MG63 (cell line): ENCODE measurements around the gene MAST1. TPM values are rescaled to one million over a fixed set of nuclear protein-coding genes. Genes with fewer than 3 reads are reported as not detected.
A peak's percentile ranks its signal among the peaks of the same experiment; 100 is the strongest.

Experiments used
- DNase-seq: peaks from one replicate; pipeline ENCODE4 v3.0.0-alpha.2; 2020
- H3K27me3 ChIP-seq: fragments of 250-450 bp; sonication (Bioruptor Pico); 2 replicates; pipeline ENCODE4 v1.5.1; 2020; ENCODE audit warnings: mild to moderate bottlenecking, moderate library complexity
- H3K36me3 ChIP-seq: fragments of 250-450 bp; sonication (Bioruptor Pico); 2 replicates; pipeline ENCODE4 v1.5.1; 2020; ENCODE audit warnings: mild to moderate bottlenecking, moderate library complexity
- H3K4me3 ChIP-seq: fragments of 250-450 bp; sonication (Bioruptor Pico); 2 replicates; pipeline ENCODE4 v1.5.1; 2020; ENCODE audit warnings: mild to moderate bottlenecking, moderate library complexity
- H3K9me3 ChIP-seq: fragments of 250-450 bp; sonication (Bioruptor Pico); 2 replicates; pipeline ENCODE4 v1.5.1; 2020; ENCODE audit warnings: mild to moderate bottlenecking, moderate library complexity
- total RNA-seq: library from RNA; depleted of rRNA; stranded (reverse); fragments of >200 nt; shearing (Covaris generic); gene quantifications from 2 replicates; pipeline ENCODE4 v1.2.3, GENCODE V29; 2014; ENCODE audit warnings: low replicate concordance; rRNA removed

The MAST1 gene
- 3.4 and 9.8 TPM in 2 replicates for total RNA-seq

DNA sequence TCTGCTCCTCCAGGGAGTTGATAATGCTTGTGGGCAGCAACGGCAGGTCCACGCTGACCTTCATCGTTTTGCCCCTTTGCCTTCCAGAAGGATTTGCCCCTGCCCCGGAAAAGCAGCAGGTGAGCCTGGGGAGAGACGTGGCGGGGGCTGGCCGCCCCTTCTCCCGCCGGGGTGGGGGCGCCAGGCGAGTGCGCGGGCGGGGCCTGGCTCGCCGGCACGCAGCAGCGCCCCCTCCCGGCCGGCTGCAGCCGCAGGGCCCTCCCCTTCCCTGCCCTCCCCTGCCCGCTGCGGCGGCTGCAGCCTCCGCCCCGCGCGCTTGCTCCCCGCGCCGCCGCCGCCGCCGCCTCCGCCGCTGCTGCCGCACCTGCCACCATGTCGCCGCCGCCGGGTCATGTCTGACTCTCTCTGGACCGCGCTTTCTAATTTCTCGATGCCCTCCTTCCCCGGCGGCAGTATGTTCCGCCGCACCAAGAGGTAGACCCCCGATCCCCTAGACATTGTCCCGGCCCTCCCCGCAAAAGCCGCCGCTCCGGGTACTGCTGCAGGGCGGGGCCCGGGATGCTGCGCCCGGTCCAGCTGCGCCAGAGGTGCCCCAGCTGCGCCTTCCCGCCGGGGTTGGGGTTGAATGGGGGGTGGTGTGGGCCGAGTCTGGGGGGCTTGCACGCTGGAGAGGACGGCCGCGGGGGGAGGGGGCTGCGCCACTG is at the start of gene MAST1:
Gene MAST1, plus strand, starts transcription at position 334 of the 704 bp plus-strand sequence. Its CDS starts 58 bp downstream, at position 392.
- Histone ChIP-seq H3K9me3 (no peaks in the 10 kb centered on the region), H3K36me3 (no peaks in the 10 kb centered on the region), H3K4me3 (peak within 1 kb of the TSS; percentile 51), H3K27me3 (peaks cover 56% of the 10 kb centered on the region)
- DNase-seq: peak; percentile 75

DNA sequence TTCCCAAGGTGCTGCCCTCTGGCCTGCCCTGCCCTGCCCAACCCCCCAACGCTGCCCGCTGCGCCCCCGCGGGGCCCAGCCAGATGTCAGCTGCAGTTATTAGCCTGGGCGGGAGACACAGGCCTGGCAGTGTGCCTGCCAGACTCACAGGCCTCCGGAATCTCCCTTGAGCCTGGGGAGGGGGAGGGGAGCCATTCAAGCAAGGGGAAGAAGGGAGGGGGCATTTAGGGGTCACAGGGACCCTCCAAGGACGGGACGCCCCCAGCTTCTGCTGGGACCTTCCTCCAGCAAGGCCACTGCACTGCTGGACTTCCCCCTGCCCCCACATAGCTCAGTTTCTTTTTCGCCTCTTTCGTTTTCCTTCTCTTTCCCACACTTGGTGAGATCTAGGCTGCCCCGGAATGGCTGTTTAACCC is 49.6 kb upstream of the MAST1 start:
- Histone ChIP-seq H3K4me3 (peak overlapping the region; percentile 37), H3K36me3 (peaks cover 16% of the 10 kb centered on the region), H3K27me3 (no peaks in the 10 kb centered on the region), H3K9me3 (no peaks in the 10 kb centered on the region)
- DNase-seq: peak; percentile 96

DNA sequence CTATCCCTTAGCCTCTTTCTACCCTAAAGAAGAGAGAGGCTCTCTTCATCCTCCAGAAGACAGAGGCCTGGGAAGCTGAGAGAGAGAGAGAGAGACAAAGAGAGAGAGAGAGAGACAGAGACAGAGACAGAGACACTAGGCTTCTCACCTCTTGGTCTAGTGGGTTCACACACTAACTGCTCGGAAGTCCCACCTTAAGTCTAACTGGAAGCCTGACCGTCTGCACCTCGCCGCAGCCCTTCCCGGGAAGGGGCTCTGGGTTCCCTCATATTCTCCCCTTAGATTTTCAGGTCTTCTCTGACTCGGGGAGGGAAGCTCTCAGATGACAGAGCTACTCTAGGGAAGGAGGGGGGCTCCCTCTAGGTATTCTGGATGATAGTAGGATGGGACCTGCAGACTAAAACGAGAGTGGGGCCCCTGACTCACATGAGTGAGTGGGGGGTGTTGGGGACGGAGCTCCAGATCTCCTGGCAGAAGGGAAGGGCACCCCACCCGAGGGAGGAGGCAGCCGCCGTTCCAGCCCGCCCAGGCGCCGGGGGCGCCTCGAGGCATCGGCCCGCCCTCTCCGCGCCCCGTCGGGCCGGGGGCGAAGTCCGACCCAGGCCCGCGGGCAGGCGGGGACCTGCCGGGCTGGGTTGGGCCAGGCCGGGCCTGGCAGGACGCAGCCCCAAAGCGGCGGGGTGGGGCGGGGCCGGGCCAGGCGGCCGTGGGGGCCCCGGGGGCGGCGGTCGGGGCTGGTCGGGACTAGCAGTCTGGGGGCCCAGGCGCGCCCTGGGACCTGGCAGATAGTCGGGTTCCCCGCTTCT is 49.0 kb upstream of the MAST1 start:
- Histone ChIP-seq H3K36me3 (peaks cover 16% of the 10 kb centered on the region), H3K9me3 (no peaks in the 10 kb centered on the region), H3K4me3 (peak overlapping the region; percentile 89), H3K27me3 (no peaks in the 10 kb centered on the region)
- DNase-seq: no peak

DNA sequence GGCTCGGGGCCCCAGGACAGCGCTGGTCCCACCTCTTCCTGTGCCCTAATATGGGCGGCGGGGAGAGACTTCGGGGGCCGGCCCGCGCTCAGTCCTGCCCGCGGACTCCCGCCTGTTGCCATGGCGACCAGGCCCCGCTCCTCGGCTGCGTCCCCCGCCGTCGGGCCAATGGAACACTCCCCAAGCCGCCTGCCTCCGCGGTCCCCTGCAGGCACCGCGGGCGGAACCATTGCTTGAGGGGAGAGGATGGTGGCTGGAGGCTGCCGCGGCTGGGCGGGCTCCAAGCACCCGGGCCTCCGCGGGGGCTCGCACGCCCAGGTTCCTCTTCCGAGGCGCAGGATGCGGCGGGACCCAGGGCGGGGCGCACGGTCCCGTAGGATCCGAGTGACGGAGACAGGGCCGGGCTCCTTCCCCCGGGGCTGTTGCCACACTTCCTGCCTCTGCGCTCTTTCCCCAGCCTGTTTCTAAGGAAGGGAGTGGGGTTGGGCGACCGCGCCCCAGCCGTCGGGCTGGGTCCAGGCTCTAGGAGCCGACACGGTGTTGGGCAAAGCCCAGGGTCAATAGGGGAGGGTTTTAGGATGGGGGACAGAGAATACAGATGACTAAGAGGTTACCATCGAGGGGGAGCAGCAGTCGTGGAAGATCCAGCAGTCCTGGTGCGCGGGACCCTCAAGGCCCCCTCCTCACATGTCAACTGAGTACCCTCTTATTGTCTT is 48.3 kb upstream of the MAST1 start:
- no peaks in the 10 kb centered on the region for H3K9me3 ChIP-seq
- DNase-seq: peak; percentile 100
- H3K36me3 ChIP-seq: peaks cover 16% of the 10 kb centered on the region
- H3K27me3 ChIP-seq: no peaks in the 10 kb centered on the region
- peak overlapping the region; percentile 89 for H3K4me3 ChIP-seq

GRCh38 chr19:12790628-12791344 is 47.5 kb upstream of the MAST1 start:
- peaks cover 16% of the 10 kb centered on the region for H3K36me3 ChIP-seq
- H3K9me3 ChIP-seq: no peaks in the 10 kb centered on the region
- no peaks in the 10 kb centered on the region for H3K27me3 ChIP-seq
- peak overlapping the region; percentile 89 for H3K4me3 ChIP-seq
- no peak for DNase-seq

DNA sequence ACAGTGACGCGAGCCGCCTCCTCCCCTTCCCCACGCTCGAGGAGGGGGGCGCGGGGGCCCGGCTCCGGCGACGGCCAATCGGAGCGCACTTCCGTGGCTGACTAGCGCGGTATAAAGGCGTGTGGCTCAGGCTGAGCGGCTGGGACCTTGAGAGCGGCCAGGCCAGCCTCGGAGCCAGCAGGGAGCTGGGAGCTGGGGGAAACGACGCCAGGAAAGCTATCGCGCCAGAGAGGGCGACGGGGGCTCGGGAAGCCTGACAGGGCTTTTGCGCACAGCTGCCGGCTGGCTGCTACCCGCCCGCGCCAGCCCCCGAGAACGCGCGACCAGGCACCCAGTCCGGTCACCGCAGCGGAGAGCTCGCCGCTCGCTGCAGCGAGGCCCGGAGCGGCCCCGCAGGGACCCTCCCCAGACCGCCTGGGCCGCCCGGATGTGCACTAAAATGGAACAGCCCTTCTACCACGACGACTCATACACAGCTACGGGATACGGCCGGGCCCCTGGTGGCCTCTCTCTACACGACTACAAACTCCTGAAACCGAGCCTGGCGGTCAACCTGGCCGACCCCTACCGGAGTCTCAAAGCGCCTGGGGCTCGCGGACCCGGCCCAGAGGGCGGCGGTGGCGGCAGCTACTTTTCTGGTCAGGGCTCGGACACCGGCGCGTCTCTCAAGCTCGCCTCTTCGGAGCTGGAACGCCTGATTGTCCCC is 46.8 kb upstream of the MAST1 start, which contains the start of gene JUNB:
Gene JUNB, plus strand, starts transcription at position 142 of the 706 bp plus-strand sequence. Its CDS starts 286 bp downstream, at position 428.
- no peaks in the 10 kb centered on the region for H3K9me3 ChIP-seq
- peaks cover 16% of the 10 kb centered on the region for H3K36me3 ChIP-seq
- H3K27me3 ChIP-seq: no peaks in the 10 kb centered on the region
- H3K4me3 ChIP-seq: peak within 1 kb of the TSS; percentile 89
- peak; percentile 100 for DNase-seq

DNA sequence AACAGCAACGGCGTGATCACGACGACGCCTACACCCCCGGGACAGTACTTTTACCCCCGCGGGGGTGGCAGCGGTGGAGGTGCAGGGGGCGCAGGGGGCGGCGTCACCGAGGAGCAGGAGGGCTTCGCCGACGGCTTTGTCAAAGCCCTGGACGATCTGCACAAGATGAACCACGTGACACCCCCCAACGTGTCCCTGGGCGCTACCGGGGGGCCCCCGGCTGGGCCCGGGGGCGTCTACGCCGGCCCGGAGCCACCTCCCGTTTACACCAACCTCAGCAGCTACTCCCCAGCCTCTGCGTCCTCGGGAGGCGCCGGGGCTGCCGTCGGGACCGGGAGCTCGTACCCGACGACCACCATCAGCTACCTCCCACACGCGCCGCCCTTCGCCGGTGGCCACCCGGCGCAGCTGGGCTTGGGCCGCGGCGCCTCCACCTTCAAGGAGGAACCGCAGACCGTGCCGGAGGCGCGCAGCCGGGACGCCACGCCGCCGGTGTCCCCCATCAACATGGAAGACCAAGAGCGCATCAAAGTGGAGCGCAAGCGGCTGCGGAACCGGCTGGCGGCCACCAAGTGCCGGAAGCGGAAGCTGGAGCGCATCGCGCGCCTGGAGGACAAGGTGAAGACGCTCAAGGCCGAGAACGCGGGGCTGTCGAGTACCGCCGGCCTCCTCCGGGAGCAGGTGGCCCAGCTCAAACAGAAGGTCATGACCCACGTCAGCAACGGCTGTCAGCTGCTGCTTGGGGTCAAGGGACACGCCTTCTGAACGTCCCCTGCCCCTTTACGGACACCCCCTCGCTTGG is 46.1 kb upstream of the MAST1 start:
- Histone ChIP-seq H3K4me3 (peak overlapping the region; percentile 89), H3K27me3 (no peaks in the 10 kb centered on the region), H3K9me3 (no peaks in the 10 kb centered on the region), H3K36me3 (peaks cover 16% of the 10 kb centered on the region)
- DNase-seq: peak; percentile 85

DNA sequence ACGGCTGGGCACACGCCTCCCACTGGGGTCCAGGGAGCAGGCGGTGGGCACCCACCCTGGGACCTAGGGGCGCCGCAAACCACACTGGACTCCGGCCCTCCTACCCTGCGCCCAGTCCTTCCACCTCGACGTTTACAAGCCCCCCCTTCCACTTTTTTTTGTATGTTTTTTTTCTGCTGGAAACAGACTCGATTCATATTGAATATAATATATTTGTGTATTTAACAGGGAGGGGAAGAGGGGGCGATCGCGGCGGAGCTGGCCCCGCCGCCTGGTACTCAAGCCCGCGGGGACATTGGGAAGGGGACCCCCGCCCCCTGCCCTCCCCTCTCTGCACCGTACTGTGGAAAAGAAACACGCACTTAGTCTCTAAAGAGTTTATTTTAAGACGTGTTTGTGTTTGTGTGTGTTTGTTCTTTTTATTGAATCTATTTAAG is 45.4 kb upstream of the MAST1 start:
- Histone ChIP-seq H3K4me3 (peak overlapping the region; percentile 89), H3K27me3 (no peaks in the 10 kb centered on the region), H3K9me3 (no peaks in the 10 kb centered on the region), H3K36me3 (peaks cover 16% of the 10 kb centered on the region)
- DNase-seq: no peak

- Histone ChIP-seq H3K36me3 (peaks cover 16% of the 10 kb centered on the region), H3K4me3 (peak overlapping the region; percentile 89), H3K9me3 (no peaks in the 10 kb centered on the region), H3K27me3 (no peaks in the 10 kb centered on the region)
- peak; percentile 100 for DNase-seq
Measured at GRCh38 chr19:12793290-12794195, 44.8 kb upstream of the MAST1 start.

DNA sequence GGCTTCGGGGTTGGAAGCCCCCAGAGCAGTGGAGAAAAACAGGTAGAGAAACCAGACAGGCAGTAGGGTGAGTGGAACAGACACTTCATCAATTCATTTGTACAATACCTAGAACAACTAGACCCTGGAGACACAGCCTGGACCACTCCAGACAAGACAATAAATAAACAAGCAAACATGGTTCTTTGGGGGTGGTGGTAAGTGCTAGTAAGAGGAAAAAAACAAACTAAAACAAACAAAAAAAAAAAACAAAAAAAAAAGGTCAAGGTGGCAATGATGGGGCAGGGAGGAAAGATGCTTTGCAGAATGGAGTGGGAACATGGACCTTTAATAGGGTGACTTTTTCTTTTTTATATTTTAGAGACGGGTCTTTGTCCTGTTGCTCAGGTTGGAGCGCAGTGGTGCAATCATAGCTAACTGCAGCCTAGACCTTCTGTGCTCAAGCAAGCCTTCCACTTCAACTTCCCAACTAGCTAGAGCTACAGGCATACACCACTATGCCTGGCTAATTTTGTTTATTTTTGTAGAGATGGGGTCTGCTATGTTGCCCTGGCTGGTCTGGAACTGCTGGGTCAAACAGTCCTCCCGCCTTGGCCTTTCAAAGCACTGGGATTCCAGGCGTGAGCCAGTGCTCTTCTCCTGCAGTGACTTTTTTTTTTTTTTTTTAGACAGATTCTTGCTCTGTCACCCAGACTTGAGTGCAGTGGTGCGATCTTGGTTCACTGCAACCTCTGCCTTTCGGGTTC is 43.9 kb upstream of the MAST1 start:
- DNase-seq: no peak

GRCh38 chr19:12794971-12795381 is 43.3 kb upstream of the MAST1 start:
- Histone ChIP-seq H3K4me3 (no peak overlapping the region), H3K27me3 (no peaks in the 10 kb centered on the region)
- DNase-seq: no peak

More for the DNA sequence above, 43.9 kb upstream of the MAST1 start:
- Histone ChIP-seq H3K36me3 (peaks cover 16% of the 10 kb centered on the region), H3K9me3 (no peaks in the 10 kb centered on the region), H3K4me3 (peak overlapping the region; percentile 89), H3K27me3 (no peaks in the 10 kb centered on the region)

GRCh38 chr19:12796146-12797071 is 41.9 kb upstream of the MAST1 start:
- Histone ChIP-seq H3K9me3 (no peaks in the 10 kb centered on the region), H3K27me3 (no peaks in the 10 kb centered on the region), H3K36me3 (peaks cover 33% of the 10 kb centered on the region), H3K4me3 (no peak overlapping the region)
- DNase-seq: peak; percentile 81

More at GRCh38 chr19:12794971-12795381, 43.3 kb upstream of the MAST1 start:
- no peaks in the 10 kb centered on the region for H3K9me3 ChIP-seq
- H3K36me3 ChIP-seq: peaks cover 22% of the 10 kb centered on the region
